ENCODE results near the gene PHYHIPL. TPM values are rescaled to one million over a fixed set of nuclear protein-coding genes. Genes with fewer than 3 reads are reported as not detected.

The PHYHIPL gene
- total and polyA plus RNA-seq, 7 experiments from 2014 or later = not detected

- POLR2A ChIA-PET = no interaction called here
- H3K9me3 ChIP-seq (ENCODE audit: control insufficient read depth in 2 of 3, low read length in 3 of 3) = no peaks in the 10 kb centered on the region
- CTCF ChIA-PET = no interaction called here
These were observed 4.3 kb downstream of the PHYHIPL start for GRCh38 chr10:59180689-59181270.

GRCh38 chr10:59181668-59182067 lies 5.2 kb downstream of the PHYHIPL start:
- intact Hi-C loops (cut with micrococcal nuclease) = no loop called here
- ATAC-seq (no peak), DNase-seq (no peak)
- Mint-ChIP-seq H3K9me3 (peaks cover 0 to 11% (median 5%) of the 10 kb centered on the region in 11 donors), H3K27ac (no peak overlapping the region), H3K4me3 (no peak overlapping the region), H3K36me3 (peaks cover 0 to 4% (median 0%) of the 10 kb centered on the region in 5 donors), H3K27me3 (peaks cover 7 to 13% (median 8%) of the 10 kb centered on the region in 5 donors), H3K4me1 (peaks cover 0 to 5% (median 3%) of the 10 kb centered on the region in 7 donors)
- H3K9me3 ChIP-seq (ENCODE audit: control insufficient read depth in 2 of 3, low read length in 3 of 3) = no peaks in the 10 kb centered on the region
- H3K27me3 ChIP-seq (ENCODE audit: control insufficient read depth in 2 of 2, insufficient read depth in 2 of 2, low read length in 2 of 2) = no peaks in the 10 kb centered on the region
- no peaks in the 10 kb centered on the region for H3K4me1 ChIP-seq (ENCODE audit: control insufficient read depth in 2 of 2, insufficient read depth in 2 of 2, low read length in 2 of 2)
- CTCF ChIA-PET = no interaction called here
- POLR2A ChIA-PET = no interaction called here
- H3K27ac ChIP-seq (ENCODE audit: low read depth, low read length) = no peak overlapping the region
- H3K36me3 ChIP-seq (ENCODE audit: control insufficient read depth in 2 of 3, insufficient read depth in 3 of 3, low read length in 3 of 3) = no peaks in the 10 kb centered on the region
- H3K4me3 ChIP-seq (ENCODE audit: low read length) = no peak overlapping the region

More at GRCh38 chr10:59180689-59181270, 4.3 kb downstream of the PHYHIPL start:
- no peak for DNase-seq
- Mint-ChIP-seq H3K4me1 (peaks cover 0 to 5% (median 3%) of the 10 kb centered on the region in 7 donors), H3K36me3 (peaks cover 0 to 4% (median 0%) of the 10 kb centered on the region in 5 donors), H3K27ac (no peak overlapping the region), H3K27me3 (peaks cover 11 to 16% (median 12%) of the 10 kb centered on the region in 5 donors), H3K4me3 (no peak overlapping the region), H3K9me3 (peaks cover 0 to 13% (median 5%) of the 10 kb centered on the region in 11 donors)
- no peak overlapping the region for H3K4me3 ChIP-seq (ENCODE audit: low read length)
- ATAC-seq = no peak
- H3K27ac ChIP-seq (ENCODE audit: low read depth, low read length) = no peak overlapping the region
- intact Hi-C loops (cut with micrococcal nuclease) = no loop called here
- H3K36me3 ChIP-seq (ENCODE audit: control insufficient read depth in 2 of 3, insufficient read depth in 3 of 3, low read length in 3 of 3) = no peaks in the 10 kb centered on the region
- H3K4me1 ChIP-seq (ENCODE audit: control insufficient read depth in 2 of 2, insufficient read depth in 2 of 2, low read length in 2 of 2) = no peaks in the 10 kb centered on the region
- H3K27me3 ChIP-seq (ENCODE audit: control insufficient read depth in 2 of 2, insufficient read depth in 2 of 2, low read length in 2 of 2) = no peaks in the 10 kb centered on the region

GRCh38 chr10:59190332-59190731 lies 13.9 kb downstream of the PHYHIPL start:
- peaks cover 0 to 6% (median 0%) of the 10 kb centered on the region in 11 donors for H3K9me3 Mint-ChIP-seq
- H3K27ac Mint-ChIP-seq = no peak overlapping the region
- no peaks in the 10 kb centered on the region for H3K4me1 Mint-ChIP-seq
- H3K36me3 ChIP-seq (ENCODE audit: control insufficient read depth in 2 of 3, insufficient read depth in 3 of 3, low read length in 3 of 3) = no peaks in the 10 kb centered on the region
- CTCF ChIA-PET = no interaction called here
- H3K4me3 Mint-ChIP-seq = no peak overlapping the region
- POLR2A ChIA-PET = no interaction called here
- H3K27ac ChIP-seq (ENCODE audit: low read depth, low read length) = no peak overlapping the region
- H3K4me1 ChIP-seq (ENCODE audit: control insufficient read depth in 2 of 2, insufficient read depth in 2 of 2, low read length in 2 of 2) = no peaks in the 10 kb centered on the region
- intact Hi-C loops (cut with micrococcal nuclease) = no loop called here
- H3K36me3 Mint-ChIP-seq = no peaks in the 10 kb centered on the region
- no peaks in the 10 kb centered on the region for H3K9me3 ChIP-seq (ENCODE audit: control insufficient read depth in 2 of 3, low read length in 3 of 3)
- ATAC-seq (no peak), DNase-seq (no peak)
- no peaks in the 10 kb centered on the region for H3K27me3 ChIP-seq (ENCODE audit: control insufficient read depth in 2 of 2, insufficient read depth in 2 of 2, low read length in 2 of 2)
- H3K27me3 Mint-ChIP-seq = no peaks in the 10 kb centered on the region
- H3K4me3 ChIP-seq (ENCODE audit: low read length) = no peak overlapping the region

- Histone ChIP-seq H3K4me3 (ENCODE audit: low read length) (no peak overlapping the region), H3K36me3 (ENCODE audit: control insufficient read depth in 2 of 3, insufficient read depth in 3 of 3, low read length in 3 of 3) (no peaks in the 10 kb centered on the region), H3K4me1 (ENCODE audit: control insufficient read depth in 2 of 2, insufficient read depth in 2 of 2, low read length in 2 of 2) (no peaks in the 10 kb centered on the region), H3K9me3 (ENCODE audit: control insufficient read depth in 2 of 3, low read length in 3 of 3) (no peaks in the 10 kb centered on the region), H3K27ac (ENCODE audit: low read depth, low read length) (no peak overlapping the region), H3K27me3 (ENCODE audit: control insufficient read depth in 2 of 2, insufficient read depth in 2 of 2, low read length in 2 of 2) (no peaks in the 10 kb centered on the region)
- ChIA-PET CTCF (no interaction called here), POLR2A (no interaction called here)
- H3K9me3 Mint-ChIP-seq = peaks cover 0 to 9% (median 3%) of the 10 kb centered on the region in 11 donors
- intact Hi-C loops (cut with micrococcal nuclease) = no loop called here
- ATAC-seq (no peak), DNase-seq (no peak)
- no peaks in the 10 kb centered on the region for H3K4me1 Mint-ChIP-seq
- peaks cover 0 to 5% (median 0%) of the 10 kb centered on the region in 5 donors for H3K36me3 Mint-ChIP-seq
- H3K27ac Mint-ChIP-seq = no peak overlapping the region
- H3K4me3 Mint-ChIP-seq = no peak overlapping the region
- no peaks in the 10 kb centered on the region for H3K27me3 Mint-ChIP-seq
These were observed 29.8 kb downstream of the PHYHIPL start for GRCh38 chr10:59206204-59206720.

- ChIA-PET POLR2A (no interaction called here), CTCF (no interaction called here)
- Mint-ChIP-seq H3K4me3 (no peak overlapping the region), H3K4me1 (peaks cover 0 to 1% (median 0%) of the 10 kb centered on the region in 7 donors), H3K27ac (no peak overlapping the region), H3K27me3 (no peaks in the 10 kb centered on the region), H3K9me3 (peaks cover 0 to 6% (median 4%) of the 10 kb centered on the region in 11 donors), H3K36me3 (no peaks in the 10 kb centered on the region)
- Histone ChIP-seq H3K4me1 (ENCODE audit: control insufficient read depth in 2 of 2, insufficient read depth in 2 of 2, low read length in 2 of 2) (no peaks in the 10 kb centered on the region), H3K36me3 (ENCODE audit: control insufficient read depth in 2 of 3, insufficient read depth in 3 of 3, low read length in 3 of 3) (no peaks in the 10 kb centered on the region), H3K4me3 (ENCODE audit: low read length) (no peak overlapping the region), H3K27ac (ENCODE audit: low read depth, low read length) (no peak overlapping the region), H3K9me3 (ENCODE audit: control insufficient read depth in 2 of 3, low read length in 3 of 3) (no peaks in the 10 kb centered on the region), H3K27me3 (ENCODE audit: control insufficient read depth in 2 of 2, insufficient read depth in 2 of 2, low read length in 2 of 2) (no peaks in the 10 kb centered on the region)
- intact Hi-C loops (cut with micrococcal nuclease) = no loop called here
- ATAC-seq (no peak), DNase-seq (no peak)
These were observed 35.9 kb downstream of the PHYHIPL start for GRCh38 chr10:59212301-59212798.

GRCh38 chr10:59214160-59214559 lies 37.7 kb downstream of the PHYHIPL start:
- intact Hi-C loops (cut with micrococcal nuclease) = no loop called here
- POLR2A ChIA-PET = no interaction called here

More at GRCh38 chr10:59214160-59214559, 37.7 kb downstream of the PHYHIPL start:
- Histone ChIP-seq H3K4me1 (ENCODE audit: control insufficient read depth in 2 of 2, insufficient read depth in 2 of 2, low read length in 2 of 2) (no peaks in the 10 kb centered on the region), H3K9me3 (ENCODE audit: control insufficient read depth in 2 of 3, low read length in 3 of 3) (no peaks in the 10 kb centered on the region), H3K27me3 (ENCODE audit: control insufficient read depth in 2 of 2, insufficient read depth in 2 of 2, low read length in 2 of 2) (no peaks in the 10 kb centered on the region), H3K27ac (ENCODE audit: low read depth, low read length) (no peak overlapping the region), H3K4me3 (ENCODE audit: low read length) (no peak overlapping the region), H3K36me3 (ENCODE audit: control insufficient read depth in 2 of 3, insufficient read depth in 3 of 3, low read length in 3 of 3) (no peaks in the 10 kb centered on the region)
- ATAC-seq = no peak
- CTCF ChIA-PET = no interaction called here
- no peak overlapping the region for H3K27ac Mint-ChIP-seq
- peaks cover 0 to 6% (median 1%) of the 10 kb centered on the region in 11 donors for H3K9me3 Mint-ChIP-seq
- no peaks in the 10 kb centered on the region for H3K27me3 Mint-ChIP-seq
- peaks cover 0 to 1% (median 0%) of the 10 kb centered on the region in 7 donors for H3K4me1 Mint-ChIP-seq
- no peak overlapping the region for H3K4me3 Mint-ChIP-seq
- no peak for DNase-seq
- no peaks in the 10 kb centered on the region for H3K36me3 Mint-ChIP-seq
